SK-N-DZ (cell line): ENCODE measurements around the gene ATP6V1F.
"Not testable (repeated sequence)": the region's sequence is repeated elsewhere in the genome, so short reads cannot be mapped to it uniquely, and the experiment has no call there.

Experiments used
- DNase-seq: peaks from one replicate; pipeline ENCODE4 v3.0.0-alpha.2; 2015; ENCODE audit warnings: low spot score

ATP6V1F gene

GRCh38 chr7:128900237-128900636 is 37.6 kb downstream of the ATP6V1F start:
- no peak for DNase-seq

DNA sequence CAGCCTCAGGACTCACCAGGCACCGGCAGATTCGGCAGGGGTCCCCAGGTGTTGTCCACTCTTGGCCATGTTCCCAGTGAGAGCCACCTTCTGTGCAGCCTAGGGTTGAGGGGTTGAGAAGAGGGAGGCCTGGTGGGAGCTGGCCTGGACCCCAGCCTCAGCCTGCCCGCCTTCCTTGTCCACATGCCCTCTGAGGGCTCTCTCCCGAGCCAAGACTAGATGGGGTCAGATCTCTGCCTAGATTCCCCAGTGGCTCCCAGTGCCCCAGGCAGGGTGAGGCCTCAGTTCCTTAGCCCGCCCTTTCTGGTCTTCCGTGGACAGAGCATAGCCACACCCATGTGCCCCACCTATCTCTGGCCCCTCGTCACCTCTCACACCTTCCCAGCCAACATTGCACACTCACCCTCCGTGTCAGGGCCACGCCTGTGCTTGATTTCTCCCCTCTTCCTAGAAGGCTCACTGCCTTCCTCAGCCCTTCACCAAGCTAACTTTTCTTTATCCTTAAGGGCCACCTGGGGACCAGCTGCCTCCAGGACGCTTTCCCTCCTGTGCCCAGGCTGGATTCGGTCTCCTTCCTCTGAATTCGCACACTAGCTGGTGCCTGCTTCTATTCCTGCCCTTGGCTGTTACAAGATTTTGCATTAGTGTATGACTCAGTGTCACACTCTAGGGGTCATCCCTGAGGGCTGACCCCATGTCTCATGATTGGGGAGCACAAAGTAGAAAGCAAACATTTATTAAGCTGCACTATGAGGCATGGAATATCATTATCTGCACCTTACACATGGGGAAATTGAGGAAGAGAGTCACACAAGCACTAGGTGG is 40.3 kb downstream of the ATP6V1F start:
- DNase-seq, result no peak

DNA sequence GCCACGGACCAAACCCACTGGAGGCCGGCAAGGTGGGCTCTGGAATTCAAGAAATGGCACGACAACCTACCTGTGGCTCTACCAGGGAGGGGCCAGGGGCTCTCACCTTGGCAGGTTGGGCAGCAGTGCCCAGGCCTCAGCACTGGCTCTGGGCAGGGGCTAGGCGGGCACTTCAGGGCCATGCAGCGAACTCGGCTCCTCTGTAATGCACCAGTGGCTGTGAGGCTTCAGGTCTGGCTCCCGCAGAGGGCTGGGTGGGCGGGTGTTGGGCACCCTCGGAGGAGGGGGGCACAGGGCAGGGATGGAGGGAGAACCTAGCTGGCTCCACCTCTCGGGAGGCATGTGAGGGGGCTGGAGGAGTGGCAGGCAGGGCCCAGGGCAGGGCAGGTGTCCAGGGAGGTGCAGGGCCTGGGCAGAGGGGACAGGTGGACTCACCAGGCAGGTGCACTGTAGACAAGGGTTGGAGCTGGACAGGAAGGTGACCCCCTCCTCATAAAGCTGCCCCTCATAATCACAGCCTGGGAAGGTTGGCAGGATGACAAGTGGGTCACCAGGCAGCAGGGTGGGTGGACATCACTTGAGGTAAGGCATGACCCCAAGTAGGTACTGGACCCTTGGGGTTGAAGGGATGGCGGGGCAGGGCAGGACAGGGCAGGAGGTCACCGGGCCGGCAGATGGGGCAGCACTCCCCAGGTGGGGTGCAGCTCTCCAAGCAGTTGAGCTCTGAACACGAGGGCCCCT is 41.1 kb downstream of the ATP6V1F start:
- DNase-seq, result no peak

GRCh38 chr7:128904381-128905197 is 41.9 kb downstream of the ATP6V1F start:
- peak; percentile 62 for DNase-seq

DNA sequence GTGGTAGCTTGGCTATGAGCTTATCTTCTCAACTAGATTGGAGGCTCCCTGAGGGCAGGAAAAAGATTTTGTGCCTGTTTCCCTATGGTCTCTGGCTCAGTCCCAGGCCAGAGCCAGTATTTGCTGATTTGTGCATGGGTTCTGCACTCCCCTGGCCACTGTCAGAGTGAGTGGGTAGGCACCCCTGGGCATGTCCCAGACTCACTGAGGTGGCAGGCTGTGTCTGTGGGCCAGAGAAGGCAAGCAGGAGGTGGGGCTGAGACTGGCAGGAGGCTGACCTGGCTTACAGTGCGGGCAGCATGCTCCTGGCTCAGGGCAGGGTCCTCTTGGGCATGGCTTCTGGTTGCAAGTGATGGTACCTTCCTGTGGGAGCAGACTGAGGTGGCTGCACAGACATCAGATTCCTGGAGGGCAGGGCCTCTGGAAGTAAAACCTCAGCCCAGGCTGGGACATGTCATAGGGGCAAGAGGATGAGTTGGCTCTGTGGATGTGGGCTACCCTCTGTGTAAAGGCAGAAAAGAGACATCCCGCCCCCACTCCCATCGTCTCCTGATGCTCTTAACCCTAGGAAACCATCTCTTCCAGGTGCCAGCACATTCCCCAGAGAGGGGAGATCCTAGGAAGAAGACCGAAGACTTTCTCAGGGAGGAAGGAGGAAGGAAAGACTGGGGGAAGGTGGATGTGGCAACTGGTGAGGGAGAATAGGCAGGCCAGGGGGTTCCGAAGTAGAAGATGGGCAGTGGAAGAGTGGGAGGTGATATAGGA is 43.5 kb downstream of the ATP6V1F start:
- DNase-seq, result no peak

DNA sequence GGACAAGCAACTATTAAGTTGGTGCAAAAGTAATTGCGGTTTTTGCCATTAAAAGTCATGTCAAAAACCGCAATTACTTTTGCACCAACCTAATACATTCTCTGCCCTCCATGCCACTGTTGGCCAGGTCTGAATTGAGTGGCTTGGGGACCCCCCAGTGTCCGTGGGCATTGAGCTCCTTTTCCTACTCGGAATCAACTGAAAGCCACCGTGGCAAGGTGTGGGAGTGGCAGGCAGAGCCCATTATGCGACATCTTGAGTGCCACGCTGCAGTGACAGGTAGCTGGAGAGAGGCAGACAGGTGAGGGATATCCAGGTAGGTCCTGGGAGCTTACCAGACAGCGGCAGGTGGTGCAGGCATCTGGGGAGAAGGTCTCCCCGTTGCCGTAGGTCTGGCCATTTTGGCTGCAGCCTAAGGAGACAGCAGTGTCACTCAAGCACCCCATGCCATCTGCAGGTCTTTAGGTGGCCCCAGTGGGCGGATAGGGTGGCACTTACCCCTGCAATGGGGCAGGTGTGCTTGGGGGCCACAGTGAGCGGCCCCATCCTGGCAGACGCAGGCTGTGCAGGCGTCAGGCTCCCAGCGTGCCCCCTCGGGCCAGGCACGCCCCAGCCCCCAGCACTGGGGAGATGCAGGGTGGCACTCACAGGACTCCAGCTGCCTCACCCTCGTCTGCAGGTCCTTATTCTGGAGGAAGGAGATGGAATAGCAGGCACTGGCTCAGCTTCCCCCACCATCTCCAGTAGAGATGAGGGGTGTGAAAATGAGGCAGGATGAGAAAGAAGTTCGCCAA is 44.3 kb downstream of the ATP6V1F start:
- DNase-seq, result no peak

DNA sequence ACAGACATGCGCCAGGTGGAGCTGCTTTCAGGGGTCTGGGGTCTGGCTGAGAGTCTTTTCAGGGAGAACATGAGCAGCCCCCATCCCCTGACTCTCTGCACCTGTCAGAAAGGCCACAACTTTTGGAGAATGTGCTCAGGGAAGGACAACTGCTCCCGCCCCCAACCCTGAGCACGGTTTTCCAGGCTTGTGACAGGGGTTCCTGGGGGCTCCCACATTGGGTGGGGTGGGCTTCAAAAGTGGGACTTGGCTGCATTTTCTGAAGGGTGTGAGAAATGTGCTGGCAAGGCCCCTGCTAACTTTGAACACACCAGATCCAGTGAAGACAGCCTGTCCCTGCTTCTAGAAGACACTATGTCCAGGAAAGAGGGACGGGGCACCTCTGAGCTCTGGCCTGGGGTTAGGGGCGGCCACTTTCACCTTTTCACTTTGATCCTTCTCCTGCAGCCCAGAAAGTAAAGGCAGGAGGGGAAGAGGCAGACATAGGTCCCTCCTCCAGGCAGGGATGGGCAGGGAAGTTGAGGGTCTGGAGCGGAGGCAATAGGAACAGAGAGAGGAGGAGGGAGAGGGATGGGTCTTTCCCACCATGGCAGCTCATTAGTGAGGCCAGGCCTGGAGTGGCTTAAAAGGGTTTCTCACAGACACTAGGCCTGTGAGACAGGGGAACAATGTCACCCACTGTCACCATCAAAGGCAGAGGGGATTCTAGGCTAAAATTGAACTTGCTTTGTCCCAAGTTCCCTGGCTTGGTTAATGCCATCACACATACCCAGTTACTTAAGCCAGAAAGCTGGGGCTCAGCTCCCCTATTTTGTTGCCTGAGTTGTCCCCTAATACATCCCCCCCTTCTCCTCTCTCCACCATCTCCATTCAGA is 46.3 kb downstream of the ATP6V1F start:
- peak; percentile 41 for DNase-seq

DNA sequence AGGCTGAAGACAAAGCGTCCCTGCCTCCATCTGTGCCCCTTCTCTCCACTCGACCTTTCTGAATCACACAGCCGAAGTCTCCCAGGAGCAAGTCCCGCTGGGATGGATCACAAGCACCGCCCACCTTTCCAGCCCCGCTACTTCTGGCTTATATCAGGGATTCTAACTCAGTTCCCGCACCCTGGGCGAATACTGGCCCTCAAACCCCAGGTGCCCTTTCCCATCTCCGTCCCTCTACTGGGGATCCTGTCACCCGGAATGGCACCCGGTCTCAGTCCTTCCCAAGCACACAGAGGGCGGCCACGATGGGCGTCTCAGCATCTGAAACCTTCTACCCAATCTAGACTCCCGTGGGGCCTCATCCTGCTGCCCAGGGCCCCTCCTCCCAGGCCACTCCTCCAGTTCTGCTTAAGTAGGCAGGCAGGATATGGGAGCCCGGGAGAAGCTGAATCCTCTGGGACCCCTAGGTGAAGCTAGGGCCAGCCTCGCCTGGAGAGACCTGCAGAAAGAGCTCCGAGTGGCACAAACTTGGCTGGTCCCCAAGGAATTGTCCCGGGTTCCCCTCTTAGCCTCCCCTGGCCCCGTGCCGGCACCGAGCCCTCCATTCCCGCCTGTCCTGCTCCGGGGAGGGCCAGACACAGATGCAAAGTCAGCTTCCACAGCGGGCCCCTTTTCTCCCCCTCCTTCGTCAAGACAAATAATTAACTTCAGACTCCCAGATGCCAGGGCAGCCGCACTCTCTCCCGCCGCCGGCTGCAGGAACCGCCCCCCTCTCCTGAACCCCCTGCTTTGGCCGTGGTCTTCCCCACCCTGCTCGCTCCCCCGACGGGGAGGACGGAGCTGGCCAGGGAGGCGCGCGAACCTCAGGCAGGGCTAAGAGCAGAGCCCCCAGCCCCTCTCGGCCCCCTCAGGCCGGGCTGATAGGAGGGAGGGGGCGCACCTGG is 47.2 kb downstream of the ATP6V1F start:
- peak; percentile 92 for DNase-seq

DNA sequence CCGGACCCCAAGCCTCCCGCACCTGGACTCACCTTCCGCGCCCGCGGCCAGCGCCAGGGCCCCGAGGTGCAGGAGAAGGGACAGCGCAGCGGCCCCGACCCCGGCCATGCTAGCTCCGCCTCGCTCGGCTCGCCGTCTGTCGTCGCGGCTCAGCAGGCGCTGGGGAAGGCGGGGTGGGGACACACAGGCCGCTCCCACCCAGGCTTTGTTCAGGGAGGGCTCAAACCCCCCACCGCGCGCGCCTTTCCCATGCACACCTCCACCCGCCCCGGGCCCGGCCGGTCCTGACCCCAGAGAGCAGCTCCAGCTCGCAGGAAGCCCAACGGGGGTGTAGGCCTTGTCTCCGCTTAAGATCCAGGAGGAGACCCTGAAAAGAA is 47.9 kb downstream of the ATP6V1F start, which contains the start of gene KCP:
KCP (minus strand) TSS at position 141 of the 377 bp plus-strand sequence; CDS start at position 108, 33 bp downstream.
- DNase-seq, result peak; percentile 66

DNA sequence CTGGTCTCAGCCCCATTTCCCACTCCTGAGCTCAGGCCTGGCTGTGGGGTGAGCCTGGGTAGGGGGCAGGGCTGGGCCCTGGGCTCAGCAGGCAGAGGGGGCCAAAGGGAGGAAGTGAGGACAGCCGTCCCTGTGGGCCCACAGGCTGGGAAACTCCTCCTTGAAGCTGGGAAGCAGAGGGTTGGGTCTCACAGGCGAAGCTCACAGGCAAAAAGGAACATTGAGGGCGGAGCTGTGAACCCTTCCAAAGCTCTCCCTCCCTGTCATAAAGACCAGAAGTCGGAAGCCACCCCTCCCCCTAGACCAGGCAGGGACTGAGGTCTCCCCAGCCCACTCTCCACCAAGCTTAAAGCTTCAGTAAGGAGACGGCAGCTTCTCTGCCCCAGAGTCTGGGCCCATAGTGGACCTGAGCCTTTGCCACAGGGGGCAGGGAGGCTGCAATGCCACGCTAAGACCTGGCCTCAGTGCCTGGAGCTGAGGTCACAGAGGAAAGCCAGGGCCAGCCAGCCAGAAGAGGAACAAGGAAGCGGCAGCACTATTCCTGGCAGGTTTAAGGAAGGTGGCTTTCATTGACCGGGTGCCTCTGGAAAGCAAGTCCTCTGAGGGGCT is 48.9 kb downstream of the ATP6V1F start:
- peak; percentile 91 for DNase-seq

DNA sequence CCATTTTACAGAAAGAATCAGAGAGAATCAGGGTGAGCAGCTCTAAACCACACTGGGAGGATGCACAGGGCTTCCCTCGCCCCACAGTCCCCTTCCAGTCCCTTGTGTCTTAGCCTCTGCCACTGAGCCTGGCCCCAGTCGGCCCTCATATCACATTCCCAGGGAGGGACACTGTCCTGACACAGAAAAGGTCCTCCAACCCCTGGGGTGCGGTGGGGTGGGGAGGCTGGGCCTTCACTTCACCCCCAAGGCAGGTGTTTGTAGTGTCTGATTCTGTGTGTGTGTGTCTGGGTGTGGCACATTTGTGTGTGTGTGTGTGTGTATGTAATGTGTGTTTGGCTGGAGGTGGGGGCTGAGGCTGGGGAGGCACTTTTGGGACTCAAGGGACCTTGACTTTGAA is 49.6 kb downstream of the ATP6V1F start:
- DNase-seq, result no peak

DNA sequence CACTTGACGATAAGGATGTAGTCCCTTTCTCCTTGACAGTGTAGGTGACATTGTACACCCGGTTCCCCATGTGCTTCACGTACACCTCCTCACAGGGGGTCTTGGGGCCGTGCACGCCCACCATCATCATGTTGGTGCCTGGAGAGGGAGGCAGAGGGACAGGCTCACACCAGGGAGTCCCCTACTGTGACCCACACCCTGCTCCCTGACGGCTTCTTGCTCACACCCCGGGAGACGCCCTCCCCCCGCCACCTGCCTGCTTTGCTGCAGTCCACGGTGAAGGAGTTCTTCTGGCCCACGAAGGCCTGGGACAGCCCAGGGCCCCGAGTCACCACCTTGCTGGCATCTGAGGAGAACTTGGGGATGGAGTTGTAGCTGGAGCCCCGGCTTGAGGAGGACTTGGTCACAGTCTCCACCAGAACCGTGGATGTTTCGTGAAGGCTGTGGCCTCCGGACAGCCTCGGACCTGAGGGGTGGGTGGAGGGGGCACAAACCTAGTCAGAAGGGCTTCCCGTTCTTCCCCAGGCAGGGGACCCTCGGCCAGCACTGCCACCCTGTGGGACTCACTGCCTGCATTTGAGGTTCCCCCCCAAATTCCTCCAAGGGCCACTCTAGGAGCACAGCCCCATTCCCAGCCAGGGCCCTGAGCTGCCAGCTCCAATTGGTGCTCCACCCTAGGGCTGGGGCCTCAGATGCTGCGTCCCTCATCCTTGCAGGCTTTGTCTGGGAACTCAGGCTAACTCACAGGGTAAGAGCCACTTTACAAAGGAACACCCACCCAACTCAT is 50.2 kb downstream of the ATP6V1F start:
- DNase-seq, result not testable (repeated sequence)

DNA sequence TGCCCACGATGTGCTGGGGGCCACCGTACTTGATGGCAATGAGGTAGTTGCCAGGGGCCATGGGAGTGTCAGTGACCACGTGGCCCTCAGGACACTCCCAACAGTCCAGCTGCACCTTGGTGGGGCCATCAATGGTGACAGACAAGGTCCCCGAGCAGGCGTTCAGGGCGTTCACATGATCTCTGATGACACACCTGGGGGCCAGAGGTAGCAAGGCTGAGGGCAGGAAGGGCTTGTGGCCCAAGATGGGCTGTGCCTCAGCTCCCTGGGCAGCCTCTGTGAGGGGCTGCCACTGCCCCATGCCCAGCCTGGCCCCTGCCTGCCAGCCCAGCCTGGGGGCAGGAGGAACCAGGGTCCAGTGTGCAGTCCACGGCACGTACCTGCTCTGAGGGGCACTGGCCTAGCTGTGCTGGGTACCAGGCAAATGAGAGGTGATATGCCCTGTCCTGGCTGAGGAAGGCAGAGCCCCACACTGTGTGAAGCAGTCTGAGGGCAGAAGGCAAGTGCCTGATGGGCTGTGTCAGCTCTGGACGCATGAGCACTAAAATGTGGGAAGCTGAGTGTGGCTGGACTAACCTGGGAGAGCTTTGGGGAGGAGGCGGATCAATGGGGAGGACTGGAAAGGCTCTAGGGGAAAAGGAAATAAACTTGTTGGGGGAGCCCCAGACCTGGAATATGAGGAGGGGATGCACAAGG is 51.4 kb downstream of the ATP6V1F start:
- DNase-seq, result no peak

DNA sequence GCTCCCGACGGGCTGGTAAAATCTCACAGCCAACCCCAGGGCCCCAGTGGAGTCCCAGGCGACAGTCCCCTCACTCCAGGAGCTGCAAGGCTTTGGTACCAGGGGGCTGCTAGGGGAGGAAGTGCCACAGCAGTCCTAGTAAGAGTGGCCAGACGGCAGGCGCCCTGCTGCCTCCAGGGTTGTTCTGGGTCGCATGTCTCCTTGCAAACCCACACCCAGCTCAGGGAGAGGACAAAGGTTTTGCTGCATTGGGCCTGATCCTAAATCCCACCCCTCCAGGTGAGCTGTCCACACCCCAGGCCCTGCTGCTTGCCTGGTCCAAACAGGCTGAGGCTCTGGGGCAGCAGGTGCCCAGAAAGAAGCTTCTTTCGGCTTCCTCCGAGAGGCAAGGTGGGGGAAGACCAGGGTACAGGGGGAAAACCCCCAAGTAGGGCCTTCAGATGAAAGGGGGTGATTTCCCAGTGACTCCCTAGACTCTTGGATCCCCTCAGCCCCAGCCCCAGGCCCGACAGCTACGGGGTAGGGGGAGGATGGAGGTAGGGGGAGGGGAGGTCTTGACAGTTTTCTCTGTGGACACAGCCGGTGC is 52.0 kb downstream of the ATP6V1F start:
- peak; percentile 56 for DNase-seq

- no peak for DNase-seq
These were observed 52.7 kb downstream of the ATP6V1F start for GRCh38 chr7:128915271-128915819.
